Kidney (tissue), 14 donors: ENCODE measurements around the gene CNTNAP1. TPM values are rescaled to one million over a fixed set of nuclear protein-coding genes. Genes with fewer than 3 reads are reported as not detected.

ENCODE experiments used
- DNase-seq, 5 donors: peaks; one replicate each; pipeline ENCODE4 v3.0.0-alpha.2; 2013 to 2020
- FAIRE-seq: peaks from 2 replicates; lab custom pipeline; 2012; peaks lifted over from hg19 to GRCh38; lab: Jason Lieb, UNC
- H3K27ac ChIP-seq, 2 donors: one replicate each; pipeline ENCODE4 v1.7.0; 2013; ENCODE audit warnings: low read depth in 2 of 2, low read length in 2 of 2, inconsistent platforms in 1 of 2
- H3K27me3 ChIP-seq: one replicate; pipeline ENCODE4 v1.7.1; 2013; ENCODE audit warnings: low read length, inconsistent platforms; ENCODE audit not compliant: control insufficient read depth, insufficient read depth
- H3K36me3 ChIP-seq, 3 donors: one replicate each; pipeline versions ENCODE4 v1.7.0 to v1.7.1; 2013; ENCODE audit warnings: low read length in 3 of 3, control low read depth in 1 of 3, inconsistent platforms in 1 of 3; ENCODE audit not compliant: insufficient read depth in 3 of 3, control insufficient read depth in 2 of 3
- H3K4me1 ChIP-seq, 3 donors: one replicate each; pipeline versions ENCODE4 v1.7.0 to v1.7.1; 2013; ENCODE audit warnings: low read length in 3 of 3, inconsistent platforms in 1 of 3, low read depth in 1 of 3; ENCODE audit not compliant: control insufficient read depth in 2 of 3, insufficient read depth in 2 of 3
- H3K4me3 ChIP-seq, 3 donors: one replicate each; pipeline versions ENCODE4 v1.7.0 to v1.8.1; 2013; ENCODE audit warnings: low read length in 3 of 3, control low read depth in 1 of 3, inconsistent platforms in 1 of 3
- H3K9ac ChIP-seq, 3 donors: one replicate each; pipeline versions ENCODE4 v1.7.0 to v1.7.1; 2013; ENCODE audit warnings: low read length in 3 of 3, control low read depth in 1 of 3, inconsistent platforms in 1 of 3
- H3K9me3 ChIP-seq, 3 donors: one replicate each; pipeline versions ENCODE4 v1.7.0 to v1.7.1; 2013; ENCODE audit warnings: low read length in 3 of 3, control low read depth in 1 of 3, inconsistent platforms in 1 of 3; ENCODE audit not compliant: control insufficient read depth in 2 of 3, insufficient read depth in 1 of 3
- intact Hi-C: fragments of 100-400 bp; cut with DNase I; formaldehyde crosslinking; loops from one replicate; pipeline ENCODE4 v1.11.1; 2022
- polyA plus RNA-seq: library from polyadenylated mRNA; stranded (reverse); fragments of 350-450 nt; fragmentation: Illumina TruSeq; extraction: RNeasy Lipid Tissue Mini Kit (QIAGEN cat#74804); gene quantifications from one replicate; pipeline ENCODE4 v1.2.3, GENCODE V29; 2014; ENCODE audit warnings: low read depth, low replicate concordance; ENCODE audit not compliant: insufficient read depth
- total RNA-seq: library from RNA; stranded (reverse); fragmentation: NEBNext Ultra II Directional; extraction: Animal tissue kit (Norgen Biotek cat#: 25700); gene quantifications from one replicate; pipeline ENCODE4 v1.2.1, GENCODE V29; 2021
- TF ChIP-seq, protein P1 (sequence below): IDR thresholded peaks from 3 replicates; pipeline ENCODE4 v1.5.1; 2012; ENCODE audit warnings: mild to moderate bottlenecking, moderate library complexity, borderline replicate concordance; ENCODE audit not compliant: insufficient read depth; ENCODE audit errors: extremely low read depth
- donor health status: control.
- donor health status: control.
- donor health status: control.
- donor health status: control.
- donor health status: control.
- donor health status: DM: yes; HTN: yes; CAD: no.
- donor health status: Normal renal cell carcinoma (clear cell type).

CNTNAP1 gene
- total and polyA plus RNA-seq, 2 donors from 2014 or later = 1.4 to 9.1 TPM

DNA sequence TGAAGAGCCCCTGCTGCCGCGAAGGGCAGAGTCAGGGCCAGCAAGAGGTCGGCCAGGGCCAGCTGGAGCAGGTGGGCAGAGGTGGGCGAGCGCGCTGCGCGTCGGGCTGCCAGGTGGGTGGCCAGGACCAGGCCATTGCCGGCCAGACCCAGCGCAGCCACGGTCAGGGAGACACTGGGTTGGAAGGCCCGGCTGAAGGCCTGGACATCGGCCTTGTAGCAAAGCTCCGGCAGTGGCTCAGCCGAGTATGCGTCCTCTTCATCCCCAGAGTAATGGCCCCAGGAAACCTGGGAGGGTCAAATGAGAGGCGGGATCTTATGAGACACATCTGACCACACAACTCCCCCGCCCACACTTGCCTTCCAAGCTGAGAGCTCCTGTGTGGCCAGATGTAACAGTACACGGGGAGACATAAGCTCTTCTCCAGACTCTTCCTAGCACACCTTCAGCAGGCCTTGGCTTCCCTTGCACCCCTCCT, 2.0 kb upstream of the CNTNAP1 start:
- intact Hi-C loops = no loop called here
- TF ChIP-seq, protein P1, sequence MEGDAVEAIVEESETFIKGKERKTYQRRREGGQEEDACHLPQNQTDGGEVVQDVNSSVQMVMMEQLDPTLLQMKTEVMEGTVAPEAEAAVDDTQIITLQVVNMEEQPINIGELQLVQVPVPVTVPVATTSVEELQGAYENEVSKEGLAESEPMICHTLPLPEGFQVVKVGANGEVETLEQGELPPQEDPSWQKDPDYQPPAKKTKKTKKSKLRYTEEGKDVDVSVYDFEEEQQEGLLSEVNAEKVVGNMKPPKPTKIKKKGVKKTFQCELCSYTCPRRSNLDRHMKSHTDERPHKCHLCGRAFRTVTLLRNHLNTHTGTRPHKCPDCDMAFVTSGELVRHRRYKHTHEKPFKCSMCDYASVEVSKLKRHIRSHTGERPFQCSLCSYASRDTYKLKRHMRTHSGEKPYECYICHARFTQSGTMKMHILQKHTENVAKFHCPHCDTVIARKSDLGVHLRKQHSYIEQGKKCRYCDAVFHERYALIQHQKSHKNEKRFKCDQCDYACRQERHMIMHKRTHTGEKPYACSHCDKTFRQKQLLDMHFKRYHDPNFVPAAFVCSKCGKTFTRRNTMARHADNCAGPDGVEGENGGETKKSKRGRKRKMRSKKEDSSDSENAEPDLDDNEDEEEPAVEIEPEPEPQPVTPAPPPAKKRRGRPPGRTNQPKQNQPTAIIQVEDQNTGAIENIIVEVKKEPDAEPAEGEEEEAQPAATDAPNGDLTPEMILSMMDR = no peak
- Histone ChIP-seq H3K27me3 (peaks cover 10% of the 10 kb centered on the region), H3K36me3 (no peaks in the 10 kb centered on the region), H3K4me3 (peak overlapping the region in 2 of 3 donors; percentile 42 to 43), H3K27ac (peak overlapping the region; percentile 91 to 92), H3K9me3 (no peaks in the 10 kb centered on the region), H3K4me1 (peaks cover 0 to 39% (median 3%) of the 10 kb centered on the region in 3 donors), H3K9ac (peak overlapping the region in 2 of 3 donors; percentile 51 to 67)
- DNase-seq (peak in 3 of 5 donors; percentile 73 to 85 (median 76)), FAIRE-seq (no peak)

DNA sequence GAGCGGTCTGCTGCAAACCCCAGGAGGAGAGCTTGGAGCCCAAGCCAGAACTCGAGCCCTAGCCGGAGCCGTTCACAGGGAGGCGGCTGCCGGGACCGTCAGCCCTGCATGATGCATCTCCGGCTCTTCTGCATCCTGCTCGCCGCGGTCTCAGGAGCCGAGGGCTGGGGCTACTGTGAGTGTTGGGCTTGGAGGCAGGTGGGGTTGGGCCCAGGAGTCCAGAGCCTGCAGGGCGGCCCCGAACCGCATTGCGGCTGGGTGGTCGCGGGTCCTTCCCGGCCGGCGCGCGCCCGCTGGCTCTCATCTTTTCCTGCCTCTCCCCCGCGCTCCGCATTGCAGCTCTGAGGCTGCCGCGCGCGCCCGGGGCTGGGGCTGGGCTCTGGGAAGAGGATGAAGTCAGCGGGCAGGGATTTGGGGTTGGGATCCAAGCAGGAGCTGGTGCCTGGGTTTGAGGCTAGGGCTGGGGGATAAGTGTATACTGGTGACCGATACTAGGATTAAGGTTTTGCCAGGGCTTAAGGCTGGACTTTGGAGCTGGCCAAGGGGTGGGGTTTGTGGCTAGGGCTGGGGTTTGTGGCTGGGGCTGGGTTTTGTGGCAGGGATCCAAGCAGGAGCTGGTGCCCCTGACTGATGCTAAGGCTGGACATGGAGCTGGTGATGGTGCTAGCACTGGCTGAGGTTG, 532 bp downstream of the CNTNAP1 start:
- H3K4me3 ChIP-seq = peak overlapping the region in 2 of 3 donors; percentile 4 to 56
- H3K27me3 ChIP-seq = peaks cover 28% of the 10 kb centered on the region
- H3K27ac ChIP-seq = peak overlapping the region in 1 of 2 donors; percentile 23
- no peaks in the 10 kb centered on the region for H3K9me3 ChIP-seq
- peak; percentile 72 to 93 (median 83) for DNase-seq
- intact Hi-C loops = no loop called here
- peak overlapping the region in 1 of 3 donors; percentile 22 for H3K9ac ChIP-seq
- no peaks in the 10 kb centered on the region for H3K36me3 ChIP-seq
- H3K4me1 ChIP-seq = peaks cover 0 to 32% (median 3%) of the 10 kb centered on the region in 3 donors
- FAIRE-seq = no peak
- TF ChIP-seq, protein P1 = no peak

DNA sequence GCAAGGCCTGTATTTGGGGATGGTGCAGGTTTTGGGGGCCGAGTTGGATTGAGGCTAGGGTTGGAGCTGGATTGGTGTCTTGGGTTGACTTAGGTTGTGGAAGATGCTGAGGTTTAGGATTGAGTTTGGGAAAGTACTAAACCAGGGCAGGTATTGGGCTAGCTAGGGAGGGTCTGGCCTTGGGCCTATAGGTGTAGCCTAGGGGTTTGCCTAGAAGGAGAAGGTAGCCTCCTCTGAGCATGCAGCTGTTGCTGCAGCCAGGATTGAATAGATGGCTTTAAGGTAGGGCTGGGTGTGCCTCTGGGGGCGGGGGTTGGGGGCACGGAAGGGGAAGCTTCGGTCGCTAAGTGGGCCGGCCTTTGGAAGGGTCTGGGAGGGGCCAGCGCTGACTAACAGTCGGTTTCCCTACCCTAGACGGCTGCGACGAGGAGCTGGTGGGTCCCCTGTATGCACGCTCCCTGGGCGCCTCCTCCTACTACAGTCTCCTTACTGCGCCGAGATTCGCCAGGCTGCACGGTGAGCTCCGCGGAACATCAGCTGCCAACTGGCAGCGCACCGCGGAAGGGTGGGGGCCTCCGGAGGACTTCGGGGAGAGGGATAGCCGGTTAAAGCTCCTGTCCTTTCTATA, 1.2 kb downstream of the CNTNAP1 start:
- Histone ChIP-seq H3K36me3 (no peaks in the 10 kb centered on the region), H3K9me3 (no peaks in the 10 kb centered on the region), H3K4me1 (peaks cover 0 to 30% (median 3%) of the 10 kb centered on the region in 3 donors), H3K9ac (no peak overlapping the region), H3K27ac (no peak overlapping the region), H3K27me3 (peaks cover 29% of the 10 kb centered on the region), H3K4me3 (peak overlapping the region in 1 of 3 donors; percentile 4)
- DNase-seq (peak in 2 of 5 donors; percentile 63 to 64), FAIRE-seq (no peak)
- intact Hi-C loops = no loop called here
- TF ChIP-seq, protein P1 = no peak
